H1 (cell line): ENCODE results near the gene ATXN7L3B.

Experiments used
- CHD2 ChIP-seq: IDR thresholded peaks from 2 replicates; pipeline ENCODE4 v1.6.1; 2012; ENCODE audit warnings: low read length, improper control_type of control experiment
- CTCF ChIP-seq, 3 experiments: IDR thresholded peaks; 1 replicate in 2 of 3; 2 replicates in 1 of 3; pipeline versions ENCODE4 v1.5.1 to v1.6.1; 2011; ENCODE audit warnings: low read length in 3 of 3, mild to moderate bottlenecking in 3 of 3, inconsistent platforms in 2 of 3, low read depth in 1 of 3, moderate library complexity in 1 of 3; ENCODE audit not compliant: insufficient read depth in 1 of 3; ENCODE audit errors: control extremely low read depth in 1 of 3
- EP300 ChIP-seq, 2 experiments: IDR thresholded peaks; 1 replicate in 1 of 2; 2 replicates in 1 of 2; pipeline ENCODE4 v1.6.1; 2011 to 2012; ENCODE audit warnings: low read depth in 2 of 2, low read length in 2 of 2, mild to moderate bottlenecking in 2 of 2, borderline replicate concordance in 1 of 2, inconsistent platforms in 1 of 2, moderate library complexity in 1 of 2
- EZH2 ChIP-seq: fragments of 200-600 bp; sonication (generic); IDR thresholded peaks from 2 replicates; pipeline ENCODE4 v1.7.1; 2012; ENCODE audit warnings: low read depth, mild to moderate bottlenecking, moderate library complexity, low read length, inconsistent platforms; ENCODE audit not compliant: severe bottlenecking
- GABPA ChIP-seq: IDR thresholded peaks from 2 replicates; pipeline ENCODE4 v1.6.1; 2011; ENCODE audit warnings: mild to moderate bottlenecking, low read length, moderate library complexity, borderline replicate concordance; ENCODE audit not compliant: insufficient read depth
- MAFK ChIP-seq: IDR thresholded peaks from 2 replicates; pipeline ENCODE4 v1.6.1; 2012; ENCODE audit warnings: low read depth, mild to moderate bottlenecking, improper control_type of control experiment, low read length
- MAX ChIP-seq: IDR thresholded peaks from 2 replicates; pipeline ENCODE4 v1.6.1; 2012; ENCODE audit warnings: inconsistent platforms
- POLR2A ChIP-seq, 2 experiments: IDR thresholded peaks; 1 replicate in 1 of 2; 2 replicates in 1 of 2; pipeline ENCODE4 v1.6.1; 2011; ENCODE audit warnings: low read depth in 2 of 2, low read length in 2 of 2, mild to moderate bottlenecking in 2 of 2; ENCODE audit errors: control extremely low read depth in 1 of 2
- RAD21 ChIP-seq, 2 experiments: IDR thresholded peaks in 1 of 2; conservative IDR thresholded peaks in 1 of 2; 2 replicates each; pipeline ENCODE4 v1.6.1; 2011; ENCODE audit warnings: low read depth in 2 of 2, low read length in 2 of 2, improper control_type of control experiment in 1 of 2, inconsistent platforms in 1 of 2, mild to moderate bottlenecking in 1 of 2, moderate library complexity in 1 of 2
- SP4 ChIP-seq: IDR thresholded peaks from 2 replicates; pipeline ENCODE4 v1.6.1; 2012; ENCODE audit warnings: low read length, inconsistent platforms
- TAF1 ChIP-seq: IDR thresholded peaks from 2 replicates; pipeline ENCODE4 v1.6.1; 2011; ENCODE audit warnings: mild to moderate bottlenecking, low read depth, low read length
- YY1 ChIP-seq: IDR thresholded peaks from 2 replicates; pipeline ENCODE4 v1.6.1; 2011; ENCODE audit warnings: low read depth, mild to moderate bottlenecking, low read length

GRCh38 chr12:74547249-74547648 is 9.6 kb downstream of the ATXN7L3B start:
- TF ChIP-seq TAF1, result no peak
- TF ChIP-seq SP4, result no peak
- TF ChIP-seq POLR2A (IDR thresholded peaks at IDR 0.05; ENCODE audit: control extremely low read depth in 1 of 2, low read depth in 2 of 2, low read length in 2 of 2), result no peak
- TF ChIP-seq GABPA, result no peak
- TF ChIP-seq MAX, result no peak
- no peak for TF ChIP-seq YY1
- no peak for TF ChIP-seq EZH2
- no peak for TF ChIP-seq CTCF (IDR thresholded peaks at IDR 0.05; ENCODE audit: control extremely low read depth in 1 of 3, insufficient read depth in 1 of 3, low read depth in 1 of 3, low read length in 3 of 3)
- no peak for TF ChIP-seq EP300 (IDR thresholded peaks at IDR 0.05; ENCODE audit: borderline replicate concordance in 1 of 2, low read depth in 2 of 2, low read length in 2 of 2)
- TF ChIP-seq RAD21 (IDR thresholded peaks at IDR 0.05 in 1 of 2, conservative IDR thresholded peaks at IDR 0.05 in 1 of 2; ENCODE audit: low read depth in 2 of 2, low read length in 2 of 2), result no peak
- no peak for TF ChIP-seq MAFK
- TF ChIP-seq CHD2, result no peak
